HepG2 (cell line): ENCODE data around the gene NINL. TPM values are rescaled to one million over a fixed set of nuclear protein-coding genes. Genes with fewer than 3 reads are reported as not detected.
A peak's percentile ranks its signal among the peaks of the same experiment; 100 is the strongest.

Experiments used
- MAFF ChIP-seq: IDR thresholded peaks from 2 replicates; pipeline ENCODE4 v1.6.1; 2011; ENCODE audit warnings: low read depth, low read length, improper control_type of control experiment
- RXRA ChIP-seq: sonication (generic); formaldehyde crosslinking; IDR thresholded peaks from 2 replicates; pipeline ENCODE4 v1.5.1; 2020; ENCODE audit warnings: missing genetic modification reagents
- TRIM24 ChIP-seq: sonication (generic); formaldehyde crosslinking; IDR thresholded peaks from 2 replicates; pipeline ENCODE4 v1.8.0; 2022; ENCODE audit warnings: mild to moderate bottlenecking, missing genetic modification reagents
- ZNF30 ChIP-seq: sonication (generic); formaldehyde crosslinking; IDR thresholded peaks from 2 replicates; pipeline ENCODE4 v1.5.0; 2020; ENCODE audit warnings: mild to moderate bottlenecking, missing genetic modification reagents
- ZNF572 ChIP-seq: sonication (generic); formaldehyde crosslinking; IDR thresholded peaks from 2 replicates; pipeline ENCODE4 v1.5.1; 2020; ENCODE audit warnings: mild to moderate bottlenecking, missing genetic modification reagents
- polyA plus RNA-seq, 8 experiments: library from polyadenylated mRNA; depleted of rRNA in 3 of 8; stranded (reverse) in 7 of 8; unstranded in 1 of 8; fragments of >200 nt; fragmentation: Illumina TruSeq in 4 of 8; extraction: Trizol in 4 of 8; gene quantifications; 2 replicates each; pipeline versions ENCODE4 v1.2.1 to v1.2.3, GENCODE V29; 2011 to 2016; ENCODE audit warnings: low read depth in 4 of 8, missing spikeins in 1 of 8, mixed read lengths in 1 of 8; ENCODE audit not compliant: insufficient read depth in 1 of 8
- total RNA-seq, 5 experiments: library from RNA; depleted of rRNA; stranded (reverse); fragments of >200 nt; fragmentation: Illumina TruSeq; extraction: Trizol; gene quantifications; 2 replicates each; pipeline ENCODE4 v1.2.3, GENCODE V29; 2016; ENCODE audit warnings: low read depth in 1 of 5
- TF ChIP-seq, protein P1 (sequence below), 2 experiments: IDR thresholded peaks; 2 replicates each; pipeline ENCODE4 v1.6.1; 2011 to 2012; ENCODE audit warnings: low read length in 2 of 2, borderline replicate concordance in 1 of 2, low read depth in 1 of 2, mild to moderate bottlenecking in 1 of 2, moderate library complexity in 1 of 2
- TF ChIP-seq, protein P2 (sequence below): sonication (generic); formaldehyde crosslinking; IDR thresholded peaks from 2 replicates; pipeline ENCODE4 v1.8.0; 2022; ENCODE audit warnings: mild to moderate bottlenecking, missing genetic modification reagents, borderline replicate concordance

The NINL gene
- total and polyA plus RNA-seq, 2 of the 13 experiments (the other 11 are each of a cell fraction or from before 2014, with no cell fraction given) = 32.3 to 34.3 TPM

DNA sequence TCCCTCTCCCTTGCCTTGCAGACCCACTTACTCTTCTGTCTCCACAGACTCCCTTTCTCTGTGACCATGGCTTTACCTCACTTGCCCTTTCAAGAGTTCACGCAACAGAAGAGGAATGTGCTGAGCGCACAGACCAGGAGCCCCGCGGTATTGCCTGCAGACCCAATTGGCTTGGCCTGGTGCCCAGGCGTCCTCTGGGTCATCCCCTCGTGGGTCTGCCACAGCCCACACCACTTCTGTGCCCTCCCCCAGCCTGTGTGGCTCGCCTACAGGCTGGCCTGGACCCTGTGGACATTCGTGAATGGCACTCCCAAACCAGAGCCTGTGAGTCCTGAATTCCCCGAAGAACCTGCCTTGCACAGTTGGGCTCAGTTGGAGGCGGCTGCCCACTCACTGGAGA, 15.3 kb upstream of the NINL start (continued):
- TF ChIP-seq, protein P1, sequence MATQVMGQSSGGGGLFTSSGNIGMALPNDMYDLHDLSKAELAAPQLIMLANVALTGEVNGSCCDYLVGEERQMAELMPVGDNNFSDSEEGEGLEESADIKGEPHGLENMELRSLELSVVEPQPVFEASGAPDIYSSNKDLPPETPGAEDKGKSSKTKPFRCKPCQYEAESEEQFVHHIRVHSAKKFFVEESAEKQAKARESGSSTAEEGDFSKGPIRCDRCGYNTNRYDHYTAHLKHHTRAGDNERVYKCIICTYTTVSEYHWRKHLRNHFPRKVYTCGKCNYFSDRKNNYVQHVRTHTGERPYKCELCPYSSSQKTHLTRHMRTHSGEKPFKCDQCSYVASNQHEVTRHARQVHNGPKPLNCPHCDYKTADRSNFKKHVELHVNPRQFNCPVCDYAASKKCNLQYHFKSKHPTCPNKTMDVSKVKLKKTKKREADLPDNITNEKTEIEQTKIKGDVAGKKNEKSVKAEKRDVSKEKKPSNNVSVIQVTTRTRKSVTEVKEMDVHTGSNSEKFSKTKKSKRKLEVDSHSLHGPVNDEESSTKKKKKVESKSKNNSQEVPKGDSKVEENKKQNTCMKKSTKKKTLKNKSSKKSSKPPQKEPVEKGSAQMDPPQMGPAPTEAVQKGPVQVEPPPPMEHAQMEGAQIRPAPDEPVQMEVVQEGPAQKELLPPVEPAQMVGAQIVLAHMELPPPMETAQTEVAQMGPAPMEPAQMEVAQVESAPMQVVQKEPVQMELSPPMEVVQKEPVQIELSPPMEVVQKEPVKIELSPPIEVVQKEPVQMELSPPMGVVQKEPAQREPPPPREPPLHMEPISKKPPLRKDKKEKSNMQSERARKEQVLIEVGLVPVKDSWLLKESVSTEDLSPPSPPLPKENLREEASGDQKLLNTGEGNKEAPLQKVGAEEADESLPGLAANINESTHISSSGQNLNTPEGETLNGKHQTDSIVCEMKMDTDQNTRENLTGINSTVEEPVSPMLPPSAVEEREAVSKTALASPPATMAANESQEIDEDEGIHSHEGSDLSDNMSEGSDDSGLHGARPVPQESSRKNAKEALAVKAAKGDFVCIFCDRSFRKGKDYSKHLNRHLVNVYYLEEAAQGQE (IDR thresholded peaks at IDR 0.05; ENCODE audit: borderline replicate concordance in 1 of 2, low read depth in 1 of 2, low read length in 2 of 2) = no peak
- TF ChIP-seq ZNF30 = 0 out of 2 replicates have a peak, but pooled peaks have one; percentile 53
- TF ChIP-seq MAFF = peak; percentile 60; the same call in 1 of the 2 replicates
- TF ChIP-seq, protein P2, sequence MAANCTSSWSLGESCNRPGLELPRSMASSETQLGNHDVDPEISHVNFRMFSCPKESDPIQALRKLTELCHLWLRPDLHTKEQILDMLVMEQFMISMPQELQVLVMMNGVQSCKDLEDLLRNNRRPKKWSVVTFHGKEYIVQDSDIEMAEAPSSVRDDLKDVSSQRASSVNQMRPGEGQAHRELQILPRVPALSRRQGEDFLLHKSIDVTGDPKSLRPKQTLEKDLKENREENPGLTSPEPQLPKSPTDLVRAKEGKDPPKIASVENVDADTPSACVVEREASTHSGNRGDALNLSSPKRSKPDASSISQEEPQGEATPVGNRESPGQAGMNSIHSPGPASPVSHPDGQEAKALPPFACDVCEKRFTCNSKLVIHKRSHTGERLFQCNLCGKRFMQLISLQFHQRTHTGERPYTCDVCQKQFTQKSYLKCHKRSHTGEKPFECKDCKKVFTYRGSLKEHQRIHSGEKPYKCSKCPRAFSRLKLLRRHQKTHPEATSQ = 0 out of 2 replicates have a peak, but pooled peaks have one; percentile 29
- peak; percentile 47; the same call in 1 of the 2 replicates for TF ChIP-seq ZNF572 (CRISPR knock-in tag)
- TF ChIP-seq TRIM24 (CRISPR knock-in tag) = 0 out of 2 replicates have a peak, but pooled peaks have one; percentile 38
- TF ChIP-seq RXRA (CRISPR knock-in tag) = peak; percentile 74
- TF ChIP-seq, all 625 proteins: peak for 12
